Liver (tissue), 3 donors: ENCODE data around the gene NPY4R.
"Not testable (repeated sequence)": the region's sequence is repeated elsewhere in the genome, so short reads cannot be mapped to it uniquely, and the experiment has no call there.

Source experiments
- RXRA ChIP-seq, 2 donors: IDR thresholded peaks; 2 replicates each; pipeline ENCODE4 v1.6.1; 2017 to 2018; ENCODE audit warnings: antibody characterized with exemption in 2 of 2, mild to moderate bottlenecking in 1 of 2
- TF ChIP-seq, protein P1 (sequence below): fragments of 150-350 bp; IDR thresholded peaks from 2 replicates; pipeline ENCODE4 v1.5.1; 2017; ENCODE audit warnings: improper control_type of control experiment, low read depth, low read length; ENCODE audit not compliant: missing input control
- donor health status: healthy.
- donor health status: healthy.

DNA sequence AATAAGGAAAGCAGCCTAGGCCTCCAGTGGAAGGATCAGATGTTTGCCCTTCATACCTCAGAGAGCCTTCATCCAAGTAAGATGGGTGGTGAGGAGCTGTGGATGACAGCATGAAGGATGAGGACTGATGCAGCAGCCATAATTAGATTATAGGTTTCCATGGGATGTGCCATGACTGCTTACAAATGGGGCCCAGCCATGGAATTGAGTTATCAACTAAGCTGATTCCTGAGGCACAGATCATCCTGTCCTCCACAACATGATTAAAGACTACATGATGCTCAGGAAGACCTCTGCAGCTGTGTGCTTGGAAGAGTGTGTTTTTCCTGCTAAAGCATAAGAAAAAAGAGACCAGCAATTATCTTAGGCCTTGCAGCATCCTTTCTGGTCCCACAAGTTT is 54.6 kb downstream of the NPY4R start:
- TF ChIP-seq, protein P1, sequence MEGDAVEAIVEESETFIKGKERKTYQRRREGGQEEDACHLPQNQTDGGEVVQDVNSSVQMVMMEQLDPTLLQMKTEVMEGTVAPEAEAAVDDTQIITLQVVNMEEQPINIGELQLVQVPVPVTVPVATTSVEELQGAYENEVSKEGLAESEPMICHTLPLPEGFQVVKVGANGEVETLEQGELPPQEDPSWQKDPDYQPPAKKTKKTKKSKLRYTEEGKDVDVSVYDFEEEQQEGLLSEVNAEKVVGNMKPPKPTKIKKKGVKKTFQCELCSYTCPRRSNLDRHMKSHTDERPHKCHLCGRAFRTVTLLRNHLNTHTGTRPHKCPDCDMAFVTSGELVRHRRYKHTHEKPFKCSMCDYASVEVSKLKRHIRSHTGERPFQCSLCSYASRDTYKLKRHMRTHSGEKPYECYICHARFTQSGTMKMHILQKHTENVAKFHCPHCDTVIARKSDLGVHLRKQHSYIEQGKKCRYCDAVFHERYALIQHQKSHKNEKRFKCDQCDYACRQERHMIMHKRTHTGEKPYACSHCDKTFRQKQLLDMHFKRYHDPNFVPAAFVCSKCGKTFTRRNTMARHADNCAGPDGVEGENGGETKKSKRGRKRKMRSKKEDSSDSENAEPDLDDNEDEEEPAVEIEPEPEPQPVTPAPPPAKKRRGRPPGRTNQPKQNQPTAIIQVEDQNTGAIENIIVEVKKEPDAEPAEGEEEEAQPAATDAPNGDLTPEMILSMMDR, result not testable (repeated sequence)
- TF ChIP-seq RXRA (IDR thresholded peaks at IDR 0.05), result not testable (repeated sequence)
